IMR-90 (cell line): ENCODE results near the gene LAP3. TPM values are rescaled to one million over a fixed set of nuclear protein-coding genes. Genes with fewer than 3 reads are reported as not detected.

Source experiments
- ATAC-seq: fragments of 200-7000 bp; cut with Tn5 transposase; 2 replicates; pipeline ENCODE4 v1.9.1; 2020; ENCODE audit warnings: low read depth, mild to moderate bottlenecking, moderate library complexity
- BruUV-seq: library from RNA; stranded (reverse); fragments of 400-500 nt; replicated peaks from 2 replicates; lab custom pipeline; 2021; lab: Mats Ljungman, UMichigan
- CTCF ChIA-PET: fragments of 300-600 bp; formaldehyde crosslinking; extraction: SDS; loops from one replicate; lab custom pipeline; 2021; ENCODE audit warnings: antibody characterized with exemption; lab: Yijun Ruan, JAX
- POLR2A ChIA-PET: fragments of 300-600 bp; sonication (Branson Sonifier 250); formaldehyde crosslinking; loops from one replicate; lab custom pipeline; 2022; ENCODE audit warnings: antibody characterized with exemption; ENCODE audit not compliant: unreplicated experiment; lab: Charles Lee
- DNase-seq: peaks from one replicate; pipeline ENCODE4 v3.0.0; 2013
- H2AFZ ChIP-seq: replicated peaks from 2 replicates; pipeline ENCODE3; 2013; ENCODE audit warnings: low read length, mild to moderate bottlenecking; ENCODE audit not compliant: poor library complexity
- H2AK5ac ChIP-seq: 2 replicates; pipeline ENCODE4 v1.6.1; 2013; ENCODE audit warnings: low read depth, low read length, inconsistent platforms
- H2AK9ac ChIP-seq: replicated peaks from 2 replicates; pipeline ENCODE3; 2013; ENCODE audit warnings: mild to moderate bottlenecking, low read depth, low read length, moderate library complexity; ENCODE audit not compliant: poor library complexity
- H2BK120ac ChIP-seq: 2 replicates; pipeline ENCODE4 v1.6.1; 2013; ENCODE audit warnings: low read depth, low read length, inconsistent platforms
- H2BK15ac ChIP-seq: 3 replicates; pipeline ENCODE4 v1.6.1; 2013; ENCODE audit warnings: low read depth, low read length, inconsistent platforms
- H2BK20ac ChIP-seq: 2 replicates; pipeline ENCODE4 v1.6.1; 2013; ENCODE audit warnings: low read depth, mild to moderate bottlenecking, inconsistent platforms, low read length, moderate library complexity
- H2BK5ac ChIP-seq: 2 replicates; pipeline ENCODE4 v1.6.1; 2013; ENCODE audit warnings: mild to moderate bottlenecking, low read depth, low read length, inconsistent platforms; ENCODE audit not compliant: poor library complexity, severe bottlenecking
- H3K14ac ChIP-seq: replicated peaks from 2 replicates; pipeline ENCODE4 v1.6.1; 2013; ENCODE audit warnings: low read depth, low read length, inconsistent platforms
- H3K18ac ChIP-seq: 2 replicates; pipeline ENCODE4 v1.6.1; 2013; ENCODE audit warnings: low read depth, low read length, control low read depth
- H3K23ac ChIP-seq: 2 replicates; pipeline ENCODE4 v1.6.1; 2013; ENCODE audit warnings: low read depth, low read length, inconsistent platforms
- H3K27ac ChIP-seq: 2 replicates; pipeline ENCODE4 v1.5.1; 2013; ENCODE audit warnings: mild to moderate bottlenecking, control low read depth, low read length; ENCODE audit not compliant: insufficient read depth
- H3K27me3 ChIP-seq: 2 replicates; pipeline ENCODE4 v1.6.1; 2013; ENCODE audit warnings: low read length; ENCODE audit not compliant: control insufficient read depth, insufficient read depth
- H3K36me3 ChIP-seq: 2 replicates; pipeline ENCODE4 v1.6.1; 2013; ENCODE audit warnings: low read length, mixed read lengths; ENCODE audit not compliant: control insufficient read depth, insufficient read depth
- H3K4ac ChIP-seq: 2 replicates; pipeline ENCODE4 v1.6.1; 2013; ENCODE audit warnings: low read depth, low read length, inconsistent platforms
- H3K4me1 ChIP-seq: 2 replicates; pipeline ENCODE4 v1.6.1; 2013; ENCODE audit warnings: low read length, mixed read lengths; ENCODE audit not compliant: control insufficient read depth, insufficient read depth
- H3K4me2 ChIP-seq: 2 replicates; pipeline ENCODE4 v1.6.1; 2013; ENCODE audit warnings: low read depth, mild to moderate bottlenecking, control low read depth, low read length, moderate library complexity
- H3K4me3 ChIP-seq: 2 replicates; pipeline ENCODE4 v1.5.1; 2013; ENCODE audit warnings: low read depth, mild to moderate bottlenecking, control low read depth, low read length, moderate library complexity; ENCODE audit not compliant: insufficient read depth
- H3K56ac ChIP-seq: 2 replicates; pipeline ENCODE4 v1.6.1; 2013; ENCODE audit warnings: low read length, inconsistent platforms; ENCODE audit not compliant: insufficient read depth; ENCODE audit errors: extremely low read depth
- H3K79me1 ChIP-seq, 2 experiments: 2 replicates each; pipeline ENCODE4 v1.6.1; 2013; ENCODE audit warnings: low read length in 2 of 2, inconsistent platforms in 1 of 2, low read depth in 1 of 2
- H3K9ac ChIP-seq: 2 replicates; pipeline ENCODE4 v1.6.1; 2013; ENCODE audit warnings: low read depth, low read length, control low read depth
- H3K9me1 ChIP-seq: 2 replicates; pipeline ENCODE4 v1.6.1; 2013; ENCODE audit warnings: low read length, inconsistent platforms; ENCODE audit not compliant: insufficient read depth
- H3K9me3 ChIP-seq: 2 replicates; pipeline ENCODE4 v1.6.1; 2013; ENCODE audit warnings: low read length; ENCODE audit not compliant: control insufficient read depth, insufficient read depth
- H4K20me1 ChIP-seq: 2 replicates; pipeline ENCODE4 v1.6.1; 2013; ENCODE audit warnings: low read length, inconsistent platforms; ENCODE audit not compliant: insufficient read depth
- H4K5ac ChIP-seq: 2 replicates; pipeline ENCODE4 v1.6.1; 2013; ENCODE audit warnings: mild to moderate bottlenecking, low read depth, low read length, control low read depth
- H4K8ac ChIP-seq, 2 experiments: 2 replicates each; pipeline ENCODE4 v1.6.1; 2013; ENCODE audit warnings: low read depth in 2 of 2, low read length in 2 of 2, control low read depth in 1 of 2, inconsistent platforms in 1 of 2
- H4K91ac ChIP-seq: 2 replicates; pipeline ENCODE4 v1.6.1; 2013; ENCODE audit warnings: low read depth, low read length, inconsistent platforms; ENCODE audit not compliant: insufficient read depth
- BHLHE40 ChIP-seq: fragments of 150-350 bp; IDR thresholded peaks from 2 replicates; pipeline ENCODE4 v1.6.1; 2016; ENCODE audit warnings: mild to moderate bottlenecking, low read depth, low read length
- MXI1 ChIP-seq: IDR thresholded peaks from 2 replicates; pipeline ENCODE4 v1.6.1; 2012; ENCODE audit warnings: low read depth, mild to moderate bottlenecking, low read length, moderate library complexity, borderline replicate concordance
- NFE2L2 ChIP-seq: fragments of 150-350 bp; IDR thresholded peaks from 2 replicates; pipeline ENCODE4 v1.6.1; 2016; ENCODE audit warnings: low read depth, mild to moderate bottlenecking, low read length
- RAD21 ChIP-seq: IDR thresholded peaks from 2 replicates; pipeline ENCODE4 v1.6.1; 2012; ENCODE audit warnings: low read length, improper control_type of control experiment
- SMC3 ChIP-seq: fragments of 150-350 bp; IDR thresholded peaks from 2 replicates; pipeline ENCODE4 v1.6.1; 2016; ENCODE audit warnings: low read depth, mild to moderate bottlenecking, antibody characterized with exemption, low read length, moderate library complexity
- WGBS, 2 experiments: methylation state at CpG; one replicate each; pipeline versions ENCODE4 v1.1.5 to v1.1.7; 2013; ENCODE audit warnings: missing lambda C conversion rate in 2 of 2; ENCODE audit not compliant: insufficient read length in 1 of 2; ENCODE audit errors: extremely low coverage in 2 of 2; 5-methylcytosine and 5-hydroxymethylcytosine counted together
- dilution Hi-C: fragments of 300-500 bp; cut with HindIII; formaldehyde crosslinking; loops from one replicate; pipeline ENCODE4 v1.14.3; 2018; ENCODE audit warnings: low sequenced_read_pairs; ENCODE audit not compliant: unreplicated experiment
- in situ Hi-C: fragments of 300-500 bp; cut with MboI; formaldehyde crosslinking; loops from 3 replicates; pipeline ENCODE4 v1.14.3; 2019; ENCODE audit warnings: low sequenced_read_pairs, inconsistent platforms, mixed read lengths
- intact Hi-C: fragments of 100-400 bp; cut with micrococcal nuclease; formaldehyde crosslinking; loops from 2 replicates; pipeline ENCODE4 v1.10.0; 2022
- polyA plus RNA-seq, 3 experiments: library from polyadenylated mRNA; depleted of rRNA; stranded (reverse); fragments of >200 nt; gene quantifications; 2 replicates each; pipeline ENCODE4 v1.2.3, GENCODE V29; 2012; ENCODE audit warnings: low replicate concordance in 1 of 3
- total RNA-seq: library from RNA; depleted of rRNA; stranded (reverse); fragments of >200 nt; gene quantifications from 2 replicates; pipeline ENCODE4 v1.2.3, GENCODE V29; 2012

The LAP3 gene
- total and polyA plus RNA-seq, 2 of the 4 experiments (the other 2 are of a cell fraction), result 57.9 to 91.6 TPM

GRCh38 chr4:17546678-17547077 lies 30.3 kb upstream of the LAP3 start:
- in situ Hi-C loops, result loop anchor here (5.0 kb wide), 1 partner anchor 1046 kb away; no protein-coding TSS in a partner anchor
- TF ChIP-seq SMC3, result no peak
- TF ChIP-seq BHLHE40, result no peak
- no peak for TF ChIP-seq NFE2L2
- TF ChIP-seq RAD21, result no peak
- TF ChIP-seq MXI1, result no peak

More at GRCh38 chr4:17546678-17547077, 30.3 kb upstream of the LAP3 start:
- Histone ChIP-seq H3K4me1 (peaks cover 1% of the 10 kb centered on the region; the same call in 1 of the 2 replicates), H2BK20ac (no peak overlapping the region), H2BK15ac (no peak overlapping the region), H3K4me2 (no peak overlapping the region), H4K91ac (no peak overlapping the region), H3K14ac (no peak overlapping the region), H3K9me3 (no peaks in the 10 kb centered on the region), H3K79me1 (no peaks in the 10 kb centered on the region), H3K4ac (no peak overlapping the region), H4K20me1 (no peaks in the 10 kb centered on the region), H3K27me3 (no peaks in the 10 kb centered on the region), H3K9me1 (no peaks in the 10 kb centered on the region), H3K4me3 (no peak overlapping the region), H3K18ac (no peak overlapping the region), H2AK5ac (no peak overlapping the region), H3K23ac (no peak overlapping the region), H4K5ac (no peak overlapping the region), H4K8ac (no peak overlapping the region), H3K56ac (no peak overlapping the region), H2AK9ac (no peak overlapping the region), H3K36me3 (no peaks in the 10 kb centered on the region), H3K9ac (no peak overlapping the region), H2BK5ac (no peak overlapping the region), H3K27ac (no peak overlapping the region), H2AFZ (no peak overlapping the region), H2BK120ac (no peak overlapping the region)
- dilution Hi-C loops (no loop called here), intact Hi-C loops (no loop called here)
- CTCF ChIA-PET, result no interaction called here
- no peak for ATAC-seq
- no peak for DNase-seq
- 100% methylated on average over 2 of the region's 12 CpGs; no CpG with 5 or more reads in 1 of the 2 experiments for WGBS, 2 experiments
- POLR2A ChIA-PET, result no interaction called here
- BruUV-seq, result no TSS peak
